GM18499 (cell line): ENCODE data around the gene ATG5.
"Not testable (repeated sequence)": the region's sequence is repeated elsewhere in the genome, so short reads cannot be mapped to it uniquely, and the experiment has no call there.

Source experiments
- ATAC-seq: cut with Tn5 transposase; IDR thresholded peaks from one replicate; pipeline ENCODE4 v1.9.1; 2021; ENCODE audit warnings: moderate number of reproducible peaks; ENCODE audit not compliant: insufficient read depth, unreplicated experiment

The ATG5 gene

GRCh38 chr6:106264433-106264832 is 61.1 kb downstream of the ATG5 start:
- ATAC-seq: not testable (repeated sequence)

DNA sequence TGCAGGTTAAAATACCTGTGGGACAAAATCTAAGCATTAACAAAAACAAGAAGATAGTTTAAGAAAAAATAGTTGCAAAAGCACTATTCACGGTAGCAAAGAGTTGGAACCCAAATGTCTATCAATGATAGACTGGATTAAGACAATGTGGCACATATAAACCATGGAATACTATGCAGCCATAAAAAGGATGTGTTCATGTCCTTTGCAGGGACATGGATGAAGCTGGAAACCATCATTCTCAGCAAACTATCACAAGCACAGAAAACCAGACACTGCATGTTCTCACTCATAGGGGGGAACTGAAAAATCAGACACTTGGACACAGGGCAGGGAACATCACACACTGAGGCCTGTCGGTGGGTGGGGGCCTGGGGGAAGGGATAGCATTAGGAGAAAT is 65.8 kb downstream of the ATG5 start:
- not testable (repeated sequence) for ATAC-seq

DNA sequence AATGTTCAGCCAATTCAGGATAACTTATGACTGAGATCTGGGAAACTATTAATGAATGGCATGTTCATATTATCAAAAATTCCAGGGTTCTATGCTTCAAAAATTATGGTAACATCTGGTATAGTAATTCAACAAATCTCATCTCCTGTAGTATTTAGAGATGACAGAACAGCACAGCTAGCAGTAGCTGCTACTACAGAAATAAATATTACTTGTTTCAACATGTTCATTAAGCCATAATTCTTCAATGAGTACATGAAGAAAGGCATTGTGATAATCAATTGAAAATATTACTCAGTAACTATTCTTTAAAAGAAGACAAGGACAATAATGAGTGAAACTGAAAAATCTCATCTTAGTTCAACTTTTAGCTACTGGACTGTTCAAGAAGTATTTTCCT is 66.8 kb downstream of the ATG5 start:
- no peak for ATAC-seq

GRCh38 chr6:106257195-106257594 is 68.4 kb downstream of the ATG5 start:
- no peak for ATAC-seq

- ATAC-seq: no peak
These were observed 69.2 kb downstream of the ATG5 start for GRCh38 chr6:106256201-106256968.

DNA sequence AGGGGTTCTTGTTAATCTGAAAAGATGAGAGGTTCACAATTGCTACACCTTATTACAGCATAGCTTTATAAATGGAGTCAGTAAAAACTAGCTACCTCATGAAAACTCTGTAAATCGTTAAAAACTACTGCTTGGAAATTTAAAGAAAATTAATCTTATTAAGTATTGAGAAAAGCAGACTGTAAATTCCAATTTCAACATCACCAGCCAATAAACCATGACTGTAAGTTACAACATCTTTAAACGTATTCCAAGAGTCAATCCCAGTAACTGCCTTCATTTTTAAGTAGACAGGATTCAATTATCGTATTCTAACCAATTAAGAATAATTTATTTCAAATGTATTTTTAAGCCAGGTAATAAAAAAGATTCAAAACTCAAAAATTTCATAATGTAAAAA is 70.3 kb downstream of the ATG5 start:
- no peak for ATAC-seq

- no peak for ATAC-seq
These were observed 70.9 kb downstream of the ATG5 start for GRCh38 chr6:106254636-106255035.

- ATAC-seq: no peak
These were observed 71.8 kb downstream of the ATG5 start for GRCh38 chr6:106253731-106254130.

GRCh38 chr6:106253172-106253571 is 72.4 kb downstream of the ATG5 start:
- ATAC-seq: no peak

- ATAC-seq: no peak
These were observed 72.9 kb downstream of the ATG5 start for GRCh38 chr6:106252687-106253086.

GRCh38 chr6:106251531-106252255 is 73.9 kb downstream of the ATG5 start:
- not testable (repeated sequence) for ATAC-seq

- ATAC-seq: no peak
These were observed 74.6 kb downstream of the ATG5 start for GRCh38 chr6:106250953-106251352.

DNA sequence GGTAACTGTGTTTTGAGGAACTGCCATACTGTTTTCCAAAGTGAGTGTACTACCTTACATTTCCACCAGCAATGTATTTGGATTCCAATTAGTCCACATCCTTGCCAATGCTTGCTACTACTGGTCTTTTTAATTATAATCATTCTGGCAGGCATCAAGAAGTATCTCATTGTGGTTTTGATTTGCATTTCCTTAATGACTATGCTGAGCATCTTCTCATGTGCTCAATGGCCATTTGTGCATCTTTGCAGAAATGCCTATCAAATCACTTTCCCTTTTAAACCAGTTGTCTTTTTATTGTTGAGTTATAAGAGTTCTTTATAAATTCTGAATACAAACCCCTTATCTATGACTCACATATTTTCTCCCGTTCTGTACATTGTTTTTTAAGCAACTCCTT is 75.9 kb downstream of the ATG5 start:
- no peak for ATAC-seq

DNA sequence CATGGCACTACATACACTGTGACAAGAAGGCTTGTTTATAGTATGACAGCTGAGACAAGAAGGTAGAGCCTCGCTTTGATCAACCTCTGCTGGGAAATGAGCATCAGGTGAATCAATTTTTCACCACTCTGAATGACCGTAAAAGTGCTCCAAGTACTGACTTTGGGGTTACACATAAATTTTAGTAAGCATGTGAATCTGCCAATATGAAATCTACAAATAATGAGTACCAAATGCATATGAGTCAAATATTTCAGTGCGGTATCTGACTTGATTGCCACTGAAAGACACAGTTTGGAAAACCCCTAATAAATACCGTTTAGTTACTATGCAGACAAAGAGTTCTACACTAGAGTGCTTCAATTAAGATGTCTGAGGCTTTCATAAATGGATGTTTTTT is 77.8 kb downstream of the ATG5 start:
- ATAC-seq: no peak

DNA sequence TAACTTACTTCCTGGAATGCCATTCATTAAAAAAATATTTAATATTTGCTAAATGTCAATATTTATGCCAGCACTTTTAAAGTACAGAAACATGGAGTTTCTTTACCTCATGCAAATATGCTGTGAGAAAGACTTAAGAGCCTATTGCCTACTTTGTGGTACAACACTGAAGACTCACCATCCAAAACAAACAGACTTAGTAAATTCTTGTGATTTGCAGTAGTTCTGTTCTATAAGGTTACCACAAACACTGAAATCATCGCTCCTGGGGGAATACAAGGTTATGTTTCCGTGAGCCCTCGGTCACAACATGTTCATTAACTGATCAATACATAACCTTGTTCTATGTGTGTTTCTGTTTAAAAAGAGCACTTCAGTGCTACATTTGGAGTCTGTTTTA is 78.3 kb downstream of the ATG5 start:
- ATAC-seq: no peak

- peak; percentile 45 for ATAC-seq
These were observed 80.6 kb downstream of the ATG5 start for GRCh38 chr6:106244931-106245330.

DNA sequence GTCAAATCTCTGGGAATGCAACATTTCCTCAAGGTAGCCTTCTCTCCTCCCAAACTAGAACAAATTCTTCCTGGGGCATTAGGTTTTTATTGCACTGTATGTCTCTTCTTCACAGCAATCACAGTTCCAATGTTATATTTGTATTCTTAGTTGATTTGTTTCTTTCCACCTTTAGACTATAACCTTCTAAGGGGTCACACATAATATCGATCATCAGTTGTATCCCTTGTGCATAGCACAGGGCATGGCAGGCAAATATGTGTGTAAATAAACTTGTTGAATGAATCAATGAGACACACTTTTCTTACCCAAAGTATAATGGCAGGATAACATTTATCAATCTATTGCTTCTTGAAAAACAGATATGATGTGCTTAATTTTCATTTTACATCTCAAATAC is 81.0 kb downstream of the ATG5 start:
- no peak for ATAC-seq

DNA sequence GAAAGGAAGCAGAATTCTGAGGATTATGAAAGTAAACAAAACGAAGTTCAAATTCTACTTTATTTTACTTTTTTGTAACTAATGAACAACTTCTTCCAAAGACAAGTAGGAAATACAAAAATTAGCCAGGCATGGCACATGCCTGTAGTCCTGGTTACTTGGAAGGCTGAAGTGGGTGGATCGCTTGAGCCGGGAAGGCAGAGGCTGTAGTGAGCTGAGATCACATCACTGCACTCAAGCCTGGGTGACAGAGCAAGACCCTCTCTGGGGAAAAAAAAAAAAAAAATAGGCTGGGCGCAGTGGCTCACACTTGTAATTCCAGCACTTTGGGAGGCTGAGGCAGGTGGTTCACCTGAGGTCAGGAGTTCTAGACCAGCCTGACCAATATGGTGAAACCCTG is 82.3 kb downstream of the ATG5 start:
- ATAC-seq: no peak

- no peak for ATAC-seq
These were observed 84.1 kb downstream of the ATG5 start for GRCh38 chr6:106241498-106241897.

- ATAC-seq: no peak
These were observed 88.3 kb downstream of the ATG5 start for GRCh38 chr6:106237286-106237685.

GRCh38 chr6:106229876-106230445 is 95.6 kb downstream of the ATG5 start:
- ATAC-seq: not testable (repeated sequence)
